Endothelial cell of umbilical vein (primary cell): Measurements from ENCODE around the gene TMEM184B. TPM values are rescaled to one million over a fixed set of nuclear protein-coding genes. Genes with fewer than 3 reads are reported as not detected.

Experiments used
- BruUV-seq: library from RNA; stranded (reverse); fragments of 400-500 nt; replicated peaks from 2 replicates; lab custom pipeline; 2021; lab: Mats Ljungman, UMichigan
- CTCF ChIA-PET: fragments of 300-600, 350-600 bp; sonication (Branson Sonifier 250); formaldehyde crosslinking; loops from one replicate; lab custom pipeline; 2021; ENCODE audit warnings: antibody characterized with exemption, inconsistent platforms; lab: Charles Lee
- POLR2A ChIA-PET: fragments of 300-600, 350-600 bp; sonication (Branson Sonifier 250); formaldehyde crosslinking; loops from one replicate; lab custom pipeline; 2021; ENCODE audit warnings: antibody characterized with exemption, inconsistent platforms; lab: Charles Lee
- DNase-seq: peaks from one replicate; pipeline ENCODE4 v3.0.0-alpha.2; 2011; ENCODE audit warnings: low read depth, low spot score
- FAIRE-seq: peaks from 2 replicates; lab custom pipeline; 2011; peaks lifted over from hg19 to GRCh38; lab: Jason Lieb, UNC
- H2AFZ ChIP-seq: 2 replicates; pipeline ENCODE4 v1.6.0; 2012; ENCODE audit warnings: low read depth, low read length, control low read depth, inconsistent platforms
- H3K27ac ChIP-seq: 2 replicates; pipeline ENCODE4 v1.5.1; 2011; ENCODE audit warnings: low read depth, mild to moderate bottlenecking, control low read depth, low read length, moderate library complexity; ENCODE audit not compliant: insufficient read depth
- H3K27me3 ChIP-seq, 2 experiments: 2 replicates each; pipeline versions ENCODE4 v1.6.0 to v1.6.1; 2011; ENCODE audit warnings: low read length in 2 of 2, mixed read lengths in 1 of 2; ENCODE audit not compliant: control insufficient read depth in 2 of 2, insufficient read depth in 2 of 2
- H3K36me3 ChIP-seq, 2 experiments: 2 replicates in 1 of 2; 3 replicates in 1 of 2; pipeline ENCODE4 v1.5.1; 2011; ENCODE audit warnings: low read length in 2 of 2, mild to moderate bottlenecking in 1 of 2, moderate library complexity in 1 of 2; ENCODE audit not compliant: control insufficient read depth in 2 of 2, insufficient read depth in 2 of 2; ENCODE audit errors: extremely low read depth in 1 of 2
- H3K4me1 ChIP-seq: 3 replicates; pipeline ENCODE4 v1.5.1; 2011; ENCODE audit warnings: mild to moderate bottlenecking, low read length; ENCODE audit not compliant: control insufficient read depth, insufficient read depth; ENCODE audit errors: extremely low read depth
- H3K4me2 ChIP-seq: 2 replicates; pipeline ENCODE4 v1.6.1; 2011; ENCODE audit warnings: low read length, control low read depth, mixed read lengths; ENCODE audit not compliant: insufficient read depth
- H3K4me3 ChIP-seq, 3 experiments: fragments of 200-600 bp in 1 of 3; sonication (generic), shearing (Covaris generic) in 1 of 3; replicated peaks in 1 of 3; 2 replicates each; pipeline ENCODE4 v1.5.1; 2011 to 2016; ENCODE audit warnings: control low read depth in 3 of 3, low read length in 3 of 3, mild to moderate bottlenecking in 2 of 3, inconsistent platforms in 1 of 3, low read depth in 1 of 3, moderate library complexity in 1 of 3; ENCODE audit not compliant: insufficient read depth in 1 of 3
- H3K79me2 ChIP-seq: 2 replicates; pipeline ENCODE4 v1.6.0; 2012; ENCODE audit warnings: low read length, inconsistent platforms; ENCODE audit not compliant: control insufficient read depth, insufficient read depth
- H3K9ac ChIP-seq: replicated peaks from 2 replicates; pipeline ENCODE3; 2011; ENCODE audit warnings: low read length, control low read depth; ENCODE audit not compliant: insufficient read depth; ENCODE audit errors: extremely low read depth
- H3K9me1 ChIP-seq: replicated peaks from 3 replicates; pipeline ENCODE4 v1.6.0; 2011; ENCODE audit warnings: mild to moderate bottlenecking, low read length; ENCODE audit not compliant: control insufficient read depth, insufficient read depth; ENCODE audit errors: extremely low read depth
- H3K9me3 ChIP-seq: replicated peaks from 2 replicates; pipeline ENCODE4 v1.5.1; 2012; ENCODE audit warnings: low read length, inconsistent platforms; ENCODE audit not compliant: control insufficient read depth, insufficient read depth
- H4K20me1 ChIP-seq: replicated peaks from 2 replicates; pipeline ENCODE3; 2011; ENCODE audit warnings: mild to moderate bottlenecking, low read length; ENCODE audit not compliant: control insufficient read depth, insufficient read depth; ENCODE audit errors: extremely low read depth
- CTCF ChIP-seq, 2 donors: IDR thresholded peaks; 1 replicate in 1 of 2; 2 replicates in 1 of 2; pipeline ENCODE4 v1.5.1; 2011; ENCODE audit warnings: low read length in 2 of 2, mild to moderate bottlenecking in 2 of 2, moderate library complexity in 2 of 2, control low read depth in 1 of 2, inconsistent platforms in 1 of 2, low read depth in 1 of 2; ENCODE audit not compliant: insufficient read depth in 1 of 2; ENCODE audit errors: extremely low read depth in 1 of 2
- FOS ChIP-seq: IDR thresholded peaks from 2 replicates; pipeline ENCODE4 v1.6.1; 2011; ENCODE audit warnings: mild to moderate bottlenecking, low read length, moderate library complexity, borderline replicate concordance; ENCODE audit not compliant: insufficient read depth
- GATA2 ChIP-seq: IDR thresholded peaks from 2 replicates; pipeline ENCODE4 v1.7.0; 2011; ENCODE audit warnings: low read depth, mild to moderate bottlenecking, moderate library complexity, mixed read lengths, low read length; ENCODE audit not compliant: insufficient read length, insufficient read depth
- JUN ChIP-seq: IDR thresholded peaks from 2 replicates; pipeline ENCODE4 v1.6.1; 2011; ENCODE audit warnings: borderline replicate concordance, low read depth; ENCODE audit not compliant: insufficient read length, insufficient read depth
- POLR2AphosphoS5 ChIP-seq: IDR thresholded peaks from 2 replicates; pipeline ENCODE4 v1.6.1; 2012; ENCODE audit warnings: low read depth, mild to moderate bottlenecking, control low read depth, low read length, moderate library complexity; ENCODE audit not compliant: insufficient read depth
- dilution Hi-C: fragments of 300-500 bp; cut with MboI; formaldehyde crosslinking; loops from one replicate; pipeline ENCODE4 v1.15.0; 2019; ENCODE audit warnings: low sequenced_read_pairs; ENCODE audit not compliant: extremely low pct_ligation_motif_present
- intact Hi-C: fragments of 100-400 bp; cut with micrococcal nuclease; formaldehyde crosslinking; loops from one replicate; pipeline ENCODE4 v1.10.0; 2022
- polyA plus RNA-seq, 4 experiments: library from polyadenylated mRNA; depleted of rRNA in 3 of 4; stranded (reverse) in 3 of 4; unstranded in 1 of 4; fragments of >200 nt; gene quantifications; 2 replicates each; pipeline versions ENCODE4 v1.2.1 to v1.2.3, GENCODE V29; 2011 to 2012; ENCODE audit warnings: missing spikeins in 1 of 4
- total RNA-seq: library from RNA; stranded (reverse); gene quantifications from 2 replicates; pipeline ENCODE4 v1.2.3, GENCODE V29; 2021

The TMEM184B gene
- total and polyA plus RNA-seq, 2 donors (not counting 3 experiments of a cell fraction or from before 2014, with no cell fraction given) = 72.5 to 96.6 TPM

DNA sequence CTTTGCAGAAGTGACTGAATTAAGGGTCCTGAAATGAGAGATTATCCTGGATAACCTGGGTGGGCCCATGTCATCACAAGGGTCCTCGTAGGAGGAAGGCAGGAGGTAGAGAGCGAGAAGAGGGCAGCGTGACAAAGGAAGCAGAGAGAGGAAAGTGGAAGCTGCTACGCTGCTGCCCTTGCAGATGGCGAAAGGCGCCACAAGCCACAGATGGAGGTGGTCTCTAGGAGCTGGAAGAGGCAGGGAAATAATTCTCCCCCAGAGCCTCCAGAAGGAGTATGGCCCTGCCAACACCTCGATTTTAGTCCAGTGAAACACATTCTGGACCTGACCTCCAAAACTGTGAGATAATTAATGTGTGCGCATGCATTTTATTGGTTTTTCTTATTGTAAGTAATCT lies 13.4 kb downstream of the TMEM184B start:
- H3K9me3 ChIP-seq = no peaks in the 10 kb centered on the region
- H2AFZ ChIP-seq = no peak overlapping the region
- ChIA-PET CTCF (interaction anchor here (0.6 to 2.7 kb wide), 3 partner anchors 15 to 203 kb away, joined by 3 to 9 read pairs (median 3); no protein-coding TSS in a partner anchor), POLR2A (no interaction called here)
- H3K9ac ChIP-seq = no peak overlapping the region
- dilution Hi-C loops (no loop called here), intact Hi-C loops (loop anchor here (2.0 kb wide), 1 partner anchor 19 kb away; no protein-coding TSS in a partner anchor)
- peaks cover 2% of the 10 kb centered on the region for H4K20me1 ChIP-seq
- H3K4me3 ChIP-seq = no peak overlapping the region
- H3K27ac ChIP-seq = peak overlapping the region; percentile 71
- H3K79me2 ChIP-seq = peaks cover 68% of the 10 kb centered on the region
- TF ChIP-seq POLR2AphosphoS5 (no peak), JUN (no peak), CTCF (IDR thresholded peaks at IDR 0.05; ENCODE audit: extremely low read depth in 1 of 2, insufficient read depth in 1 of 2, low read depth in 1 of 2, low read length in 2 of 2) (no peak)
- FAIRE-seq = no peak
- no TSS peak for BruUV-seq
- DNase-seq = no peak
- H3K9me1 ChIP-seq = no peaks in the 10 kb centered on the region
- no peak overlapping the region for H3K4me2 ChIP-seq
- H3K27me3 ChIP-seq = no peaks in the 10 kb centered on the region
- H3K4me1 ChIP-seq = peaks cover 25% of the 10 kb centered on the region
- H3K36me3 ChIP-seq = peaks cover 0 to 2% of the 10 kb centered on the region in 2 experiments

DNA sequence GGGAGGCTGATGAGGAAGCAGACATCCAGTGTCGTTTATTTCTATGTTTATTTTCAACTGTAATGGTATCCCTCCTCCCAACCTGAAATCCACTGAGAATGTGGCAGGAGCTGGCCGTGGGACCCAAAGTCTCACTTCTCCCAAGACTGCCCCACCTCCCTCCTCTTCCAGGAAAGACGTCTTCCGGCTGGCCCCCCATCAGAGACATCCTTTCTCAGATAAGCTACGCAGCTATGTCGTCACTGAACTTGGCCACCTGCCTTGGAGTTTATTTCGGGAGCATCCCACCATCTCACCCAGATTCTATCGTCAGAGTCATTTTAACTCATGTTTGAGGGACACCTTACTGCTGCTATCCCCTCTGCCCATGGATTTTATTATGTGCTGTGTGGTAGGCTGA lies 13.9 kb downstream of the TMEM184B start:
- H3K4me3 ChIP-seq = no peak overlapping the region
- peak; percentile 42 for DNase-seq
- H3K9me3 ChIP-seq = no peaks in the 10 kb centered on the region
- H3K4me1 ChIP-seq = peaks cover 25% of the 10 kb centered on the region
- FAIRE-seq = no peak
- no peaks in the 10 kb centered on the region for H3K9me1 ChIP-seq
- H3K4me2 ChIP-seq = peak overlapping the region; percentile 48
- peaks cover 67% of the 10 kb centered on the region for H3K79me2 ChIP-seq
- CTCF ChIA-PET = interaction anchor here (0.6 to 2.7 kb wide), 3 partner anchors 15 to 204 kb away, joined by 3 to 9 read pairs (median 3); no protein-coding TSS in a partner anchor
- peak overlapping the region; percentile 71 for H3K27ac ChIP-seq
- dilution Hi-C loops (no loop called here), intact Hi-C loops (loop anchor here (2.0 kb wide), 1 partner anchor 18 kb away; no protein-coding TSS in a partner anchor)
- POLR2A ChIA-PET = no interaction called here
- H3K9ac ChIP-seq = no peak overlapping the region
- peak; percentile 36 for TF ChIP-seq GATA2
- no peak for TF ChIP-seq FOS
- H2AFZ ChIP-seq = no peak overlapping the region
- BruUV-seq = no TSS peak
- H3K36me3 ChIP-seq = no peaks in the 10 kb centered on the region
- H4K20me1 ChIP-seq = peaks cover 2% of the 10 kb centered on the region
- no peaks in the 10 kb centered on the region for H3K27me3 ChIP-seq
